ENCODE measurements around the gene STRC. TPM values are rescaled to one million over a fixed set of nuclear protein-coding genes. Genes with fewer than 3 reads are reported as not detected.

STRC gene
- not detected in 2 replicates for total RNA-seq

DNA sequence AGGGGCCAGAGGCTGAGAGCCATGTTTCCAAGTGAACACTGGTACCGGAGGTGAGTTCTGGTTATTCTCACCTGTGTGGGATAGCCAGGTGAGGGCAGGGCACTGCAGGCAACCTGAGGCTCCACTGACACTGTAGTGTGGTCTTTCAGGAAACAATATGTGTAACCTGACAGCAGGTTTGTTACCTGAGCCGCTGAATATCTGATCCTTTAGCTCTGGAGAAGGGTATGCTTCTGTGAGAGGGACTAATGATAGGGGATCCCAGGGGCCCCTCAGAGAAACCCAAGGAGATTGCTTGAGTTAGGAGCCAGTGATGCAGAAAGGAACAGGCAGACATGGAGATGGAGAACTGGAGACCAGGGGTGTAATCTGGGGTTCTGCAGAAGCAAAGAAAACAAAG lies at the start of gene STRC:
STRC (minus strand) TSS at position 101 of the 400 bp plus-strand sequence; CDS start at position 23, 78 bp downstream.

DNA sequence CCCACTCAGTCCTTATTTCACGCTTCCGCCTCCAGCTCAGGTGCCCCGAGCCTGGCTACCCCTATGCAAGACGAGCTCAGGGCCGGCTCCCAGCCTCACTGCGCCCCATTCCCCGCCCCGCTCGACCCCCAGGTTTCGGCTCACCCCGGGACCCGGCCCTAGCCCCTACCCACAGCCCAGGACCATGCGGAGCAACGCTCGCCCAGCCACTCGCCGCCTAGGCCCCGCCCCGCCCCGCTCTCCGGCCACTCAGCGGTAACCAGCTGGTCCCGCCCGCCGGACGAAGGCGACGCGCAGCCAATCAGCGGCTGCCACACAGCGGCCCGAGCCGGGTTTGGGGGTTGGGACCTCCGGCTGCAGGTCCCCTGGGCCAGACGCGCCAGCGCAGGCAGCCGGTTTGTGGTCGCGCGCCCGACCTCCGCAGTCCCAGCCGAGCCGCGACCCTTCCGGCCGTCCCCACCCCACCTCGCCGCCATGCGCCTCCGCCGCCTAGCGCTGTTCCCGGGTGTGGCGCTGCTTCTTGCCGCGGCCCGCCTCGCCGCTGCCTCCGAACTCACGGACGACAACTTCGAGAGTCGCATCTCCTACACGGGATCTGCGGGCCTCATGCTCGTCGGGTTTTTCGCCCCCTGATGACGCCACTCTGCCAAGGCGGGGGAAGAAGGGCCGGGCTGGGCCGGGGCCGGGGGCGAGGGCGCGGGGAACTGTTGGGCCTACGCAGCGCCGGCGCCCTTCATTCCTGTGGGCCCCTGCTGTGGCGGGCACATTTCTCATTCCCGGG lies 30.2 kb upstream of the STRC start, which contains the start of gene CATSPER2:
CATSPER2 (minus strand) TSS at position 196 of the 781 bp plus-strand sequence. CDS start 783 bp downstream, outside the sequence.

DNA sequence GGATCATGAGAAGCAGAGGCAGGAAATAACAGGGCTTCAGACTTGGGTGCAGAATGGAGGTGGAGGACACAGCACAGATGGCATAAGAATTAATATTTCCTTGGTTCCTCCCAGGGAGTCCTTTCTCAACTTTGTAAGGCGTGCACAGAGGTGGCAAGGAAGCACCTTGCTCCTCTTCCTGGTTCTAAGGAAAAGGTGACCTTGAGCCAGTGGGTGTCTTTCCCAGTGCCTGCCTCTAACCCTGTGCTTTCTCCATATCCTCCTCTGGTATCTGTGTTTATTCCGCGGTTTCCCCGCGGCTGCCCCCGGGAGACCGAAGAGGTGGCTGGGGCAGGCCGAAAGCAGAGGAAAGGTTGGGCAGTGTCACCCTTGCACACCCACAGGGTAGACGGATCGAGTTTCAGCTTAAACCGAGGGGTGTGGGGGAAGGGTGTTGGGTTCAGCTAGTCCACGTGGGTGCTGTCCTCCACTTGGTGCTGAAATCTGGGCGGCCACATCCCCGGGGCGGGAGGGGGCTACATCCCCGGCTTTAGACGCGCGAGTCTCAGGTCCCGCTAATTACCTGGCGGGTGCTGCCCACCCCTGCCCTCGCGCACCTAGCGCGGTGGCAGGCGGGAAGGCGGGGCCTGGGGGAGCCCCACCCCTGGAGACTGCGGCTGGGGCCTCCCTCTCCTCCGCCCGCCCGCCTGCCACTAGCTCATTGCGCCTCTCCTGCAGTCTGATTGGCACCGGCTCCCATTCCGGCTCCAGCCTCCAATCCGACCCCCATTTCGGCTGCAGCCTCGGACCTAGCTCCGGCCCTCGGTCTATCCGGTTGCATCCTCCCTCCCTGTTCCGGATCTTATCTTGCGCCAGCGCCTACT lies 25.0 kb downstream of the STRC start, which contains the start of gene CKMT1B:
CKMT1B (plus strand) TSS at position 700 of the 863 bp plus-strand sequence. CDS start 192 bp downstream, outside the sequence.

DNA sequence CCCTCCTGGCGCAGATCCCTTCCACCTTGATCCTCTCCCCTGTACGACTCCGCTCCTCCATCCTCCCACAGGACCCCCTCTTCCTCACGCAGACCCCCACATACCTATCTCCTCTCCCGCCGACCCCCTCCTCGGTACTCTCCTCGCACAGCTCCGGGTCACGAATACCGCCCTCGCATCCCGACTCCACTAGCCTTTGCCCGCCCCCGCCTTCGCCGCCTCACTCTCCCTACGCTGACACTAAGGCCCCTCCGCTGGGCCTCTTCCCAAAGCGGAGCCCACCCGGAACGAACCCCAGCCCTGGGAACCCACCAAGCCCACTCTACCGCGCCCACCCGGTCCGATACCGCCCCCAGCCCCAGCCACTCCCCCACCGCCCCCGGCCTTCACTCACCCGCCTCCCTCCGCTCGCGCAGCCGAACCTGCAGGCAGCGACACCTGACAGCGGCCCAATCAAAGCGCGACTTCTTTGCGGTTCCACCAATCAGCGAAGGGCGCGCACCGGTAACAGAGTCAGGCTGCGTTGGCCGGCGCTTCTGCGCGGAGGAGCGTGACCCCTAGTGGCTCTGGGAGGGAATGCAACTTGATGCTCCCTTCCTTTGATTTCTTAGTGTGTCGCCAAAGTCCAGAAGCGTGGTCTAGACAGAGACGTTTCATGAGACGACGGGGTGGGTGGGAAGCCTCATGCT lies 28.7 kb downstream of the STRC start, which contains the start of gene PPIP5K1:
PPIP5K1 (minus strand) TSS at position 431 of the 689 bp plus-strand sequence. CDS start 5,704 bp downstream, outside the sequence.

Small RNA genes within 50 kb of the gene (small RNA-seq; reads per million reads assigned to genes)
- gene PDIA3P2 (not detected), gene RNU6-554P (not detected), gene RNU6-610P (not detected)

Other genes starting within 250 kb of the STRC start
- 24.3 and 27.8 TPM in 2 replicates for gene ZSCAN29, start 247.8 kb downstream of the STRC start, total RNA-seq
- 14.0 and 22.8 TPM in 2 replicates for gene TUBGCP4, start 247.7 kb downstream of the STRC start, total RNA-seq
- 60.9 and 66.8 TPM in 2 replicates for gene TP53BP1, start 125.6 kb downstream of the STRC start, total RNA-seq
- gene MAP1A, start 101.2 kb downstream of the STRC start, total RNA-seq, result 2.3 and 2.4 TPM in 2 replicates
- 27.3 and 32.3 TPM in 2 replicates for gene PPIP5K1, start 28.6 kb downstream of the STRC start, total RNA-seq
- gene CKMT1B, start 24.8 kb downstream of the STRC start, total RNA-seq, result not detected in 2 replicates
- 2.1 and 2.4 TPM in 2 replicates for gene CATSPER2, start 30.0 kb upstream of the STRC start, total RNA-seq
- gene CKMT1A, start 75.1 kb upstream of the STRC start, total RNA-seq, result not detected in 2 replicates
- 313 and 329 TPM in 2 replicates for gene PDIA3, start 127.6 kb upstream of the STRC start, total RNA-seq
- 0.53 and 2.0 TPM in 2 replicates for gene ELL3, start 158.2 kb upstream of the STRC start, total RNA-seq
- 238 and 257 TPM in 2 replicates for gene SERF2, start 173.5 kb upstream of the STRC start, total RNA-seq
- not detected in 2 replicates for gene SERINC4, start 181.4 kb upstream of the STRC start, total RNA-seq
- gene HYPK, start 181.8 kb upstream of the STRC start, total RNA-seq, result 8.8 and 11.0 TPM in 2 replicates
- 28.4 and 32.7 TPM in 2 replicates for gene MFAP1, start 205.9 kb upstream of the STRC start, total RNA-seq
- gene WDR76, start 208.2 kb upstream of the STRC start, total RNA-seq, result 26.7 and 42.7 TPM in 2 replicates

All from thoracic aorta endothelial cell (primary cell).